ENCODE results near the gene MCTP1.

DNA sequence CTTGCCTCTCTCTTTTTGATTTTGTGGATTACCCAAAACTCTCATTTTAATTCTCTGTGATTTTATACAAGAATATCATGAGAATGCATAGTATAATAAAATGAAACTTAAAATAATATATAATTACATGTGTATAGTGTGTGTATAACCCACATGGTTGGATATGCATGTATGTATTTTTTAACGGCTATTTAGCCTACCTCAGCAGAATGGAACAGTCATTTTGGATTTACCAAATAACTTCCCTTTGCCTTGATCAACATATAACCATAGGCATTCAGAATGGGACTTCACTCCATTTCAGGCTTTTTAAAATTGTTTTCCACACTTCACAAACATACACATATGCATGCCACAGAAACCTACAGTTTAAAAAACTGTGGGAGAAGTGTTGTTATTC is 505.2 kb downstream of the MCTP1 start:
- TF ChIP-seq, protein P1, sequence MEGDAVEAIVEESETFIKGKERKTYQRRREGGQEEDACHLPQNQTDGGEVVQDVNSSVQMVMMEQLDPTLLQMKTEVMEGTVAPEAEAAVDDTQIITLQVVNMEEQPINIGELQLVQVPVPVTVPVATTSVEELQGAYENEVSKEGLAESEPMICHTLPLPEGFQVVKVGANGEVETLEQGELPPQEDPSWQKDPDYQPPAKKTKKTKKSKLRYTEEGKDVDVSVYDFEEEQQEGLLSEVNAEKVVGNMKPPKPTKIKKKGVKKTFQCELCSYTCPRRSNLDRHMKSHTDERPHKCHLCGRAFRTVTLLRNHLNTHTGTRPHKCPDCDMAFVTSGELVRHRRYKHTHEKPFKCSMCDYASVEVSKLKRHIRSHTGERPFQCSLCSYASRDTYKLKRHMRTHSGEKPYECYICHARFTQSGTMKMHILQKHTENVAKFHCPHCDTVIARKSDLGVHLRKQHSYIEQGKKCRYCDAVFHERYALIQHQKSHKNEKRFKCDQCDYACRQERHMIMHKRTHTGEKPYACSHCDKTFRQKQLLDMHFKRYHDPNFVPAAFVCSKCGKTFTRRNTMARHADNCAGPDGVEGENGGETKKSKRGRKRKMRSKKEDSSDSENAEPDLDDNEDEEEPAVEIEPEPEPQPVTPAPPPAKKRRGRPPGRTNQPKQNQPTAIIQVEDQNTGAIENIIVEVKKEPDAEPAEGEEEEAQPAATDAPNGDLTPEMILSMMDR (conservative IDR thresholded peaks at IDR 0.05 in 1 of 2, IDR thresholded peaks at IDR 0.05 in 1 of 2; ENCODE audit: extremely low read depth in 1 of 2, insufficient read depth in 1 of 2, low read depth in 1 of 2, low read length in 2 of 2), result no peak
- no peak for TF ChIP-seq EZH2 (IDR thresholded peaks at IDR 0.05; ENCODE audit: borderline replicate concordance, low read length)

Measured in mammary epithelial cell (primary cell).